ENCODE results near the gene WNT5B. TPM values are rescaled to one million over a fixed set of nuclear protein-coding genes. Genes with fewer than 3 reads are reported as not detected.

WNT5B gene
- total RNA-seq, 2 donors from 2014 or later, result 10.1 to 12.8 TPM

Small RNA genes lying within 50 kb of the gene (microRNA-seq; reads per million reads assigned to microRNA genes)
- 0 reads per million in 2 donors for gene MIR3649 (ENCODE audit: borderline microRNAs expressed in 2 of 2)

Other genes with a start within 250 kb of the WNT5B start
- 1 to 10 TPM; 6.3 to 7.3 TPM for gene FBXL14, start 34.6 kb upstream of the WNT5B start, total RNA-seq
- gene ADIPOR2, start 61.8 kb downstream of the WNT5B start, total RNA-seq, result 10 to 100 TPM; 31.9 to 40.1 TPM
- not detected for gene LRTM2, start 191.3 kb downstream of the WNT5B start, total RNA-seq

All from posterior vena cava (tissue), 2 donors.